Neural progenitor cell (in vitro differentiated cells): ENCODE measurements around the gene IFITM2. TPM values are rescaled to one million over a fixed set of nuclear protein-coding genes. Genes with fewer than 3 reads are reported as not detected.
"Not testable (repeated sequence)": the region's sequence is repeated elsewhere in the genome, so short reads cannot be mapped to it uniquely, and the experiment has no call there.

Experiments
- DNase-seq: peaks from one replicate; pipeline ENCODE4 v3.0.0-alpha.2; 2016; ENCODE audit warnings: low spot score
- H2AFZ ChIP-seq: fragments of 200-600 bp; sonication (generic); replicated peaks from 2 replicates; pipeline ENCODE4 v1.6.1; 2016; ENCODE audit warnings: antibody characterized with exemption
- H3F3A ChIP-seq: fragments of 200-600 bp; sonication (generic); 2 replicates; pipeline ENCODE4 v1.6.1; 2016; ENCODE audit warnings: antibody characterized with exemption, low read depth
- H3K27ac ChIP-seq: fragments of 200-600 bp; sonication (generic); 2 replicates; pipeline ENCODE4 v1.5.1; 2016; ENCODE audit warnings: mild to moderate bottlenecking
- H3K27me3 ChIP-seq: fragments of 200-600 bp; sonication (generic); 2 replicates; pipeline ENCODE4 v1.6.1; 2016; ENCODE audit warnings: mild to moderate bottlenecking, moderate library complexity
- H3K36me3 ChIP-seq: fragments of 200-600 bp; sonication (generic); 2 replicates; pipeline ENCODE4 v1.5.1; 2016
- H3K4me1 ChIP-seq: fragments of 200-600 bp; sonication (generic); 2 replicates; pipeline ENCODE4 v1.6.1; 2016; ENCODE audit warnings: mixed run types
- H3K4me2 ChIP-seq: fragments of 200-600 bp; sonication (generic); 2 replicates; pipeline ENCODE4 v1.6.1; 2016
- H3K4me3 ChIP-seq: fragments of 200-600 bp; sonication (generic); 2 replicates; pipeline ENCODE4 v1.5.1; 2016
- H3K79me2 ChIP-seq: fragments of 200-600 bp; sonication (generic); 2 replicates; pipeline ENCODE4 v1.6.1; 2016; ENCODE audit warnings: low read depth
- H3K9ac ChIP-seq: fragments of 200-600 bp; sonication (generic); 2 replicates; pipeline ENCODE4 v1.6.1; 2016
- H3K9me3 ChIP-seq: fragments of 200-600 bp; sonication (generic); 2 replicates; pipeline ENCODE4 v1.5.1; 2016; ENCODE audit warnings: low read depth
- H4K20me1 ChIP-seq: fragments of 200-600 bp; sonication (generic); 2 replicates; pipeline ENCODE4 v1.6.1; 2016; ENCODE audit warnings: low read depth
- H3K27ac Mint-ChIP-seq: 3 replicates; pipeline ENCODE4 v1.8.0; 2021; ENCODE audit warnings: mixed read lengths
- H3K27me3 Mint-ChIP-seq: 2 replicates; pipeline ENCODE4 v1.8.0; 2022; ENCODE audit warnings: low read depth, mild to moderate bottlenecking, inconsistent platforms, moderate library complexity, mixed read lengths; ENCODE audit not compliant: insufficient read depth
- H3K36me3 Mint-ChIP-seq: 3 replicates; pipeline ENCODE4 v1.8.0; 2021; ENCODE audit warnings: mixed read lengths
- H3K4me1 Mint-ChIP-seq: 3 replicates; pipeline ENCODE4 v1.8.0; 2021; ENCODE audit warnings: mixed read lengths
- H3K4me3 Mint-ChIP-seq: 3 replicates; pipeline ENCODE4 v1.8.0; 2021; ENCODE audit warnings: mild to moderate bottlenecking, moderate library complexity, mixed read lengths
- H3K9me3 Mint-ChIP-seq: 3 replicates; pipeline ENCODE4 v1.8.0; 2020; ENCODE audit warnings: mixed read lengths
- CTCF ChIP-seq: fragments of 200-600 bp; sonication (generic); IDR thresholded peaks from 2 replicates; pipeline ENCODE4 v1.5.1; 2017; ENCODE audit warnings: antibody characterized with exemption, mild to moderate bottlenecking
- EZH2 ChIP-seq: fragments of 200-600 bp; sonication (generic); IDR thresholded peaks from 2 replicates; pipeline ENCODE4 v1.6.1; 2017; ENCODE audit warnings: antibody characterized with exemption, mild to moderate bottlenecking, moderate library complexity
- EZH2phosphoT487 ChIP-seq: fragments of 200-600 bp; sonication (generic); IDR thresholded peaks from 2 replicates; pipeline ENCODE4 v1.6.1; 2017; ENCODE audit warnings: antibody characterized with exemption
- total RNA-seq: library from RNA; depleted of rRNA; stranded (reverse); fragments of >200 nt; gene quantifications from 2 replicates; pipeline ENCODE4 v1.2.3, GENCODE V29; 2015; ENCODE audit warnings: low replicate concordance

Gene IFITM2
- total RNA-seq, 1 donor from 2014 or later = 10.5 TPM

- Mint-ChIP-seq H3K4me3 (peak overlapping the region; percentile 95), H3K4me1 (peaks cover 38% of the 10 kb centered on the region), H3K27me3 (peaks cover 12% of the 10 kb centered on the region)
- H3K79me2 ChIP-seq, H3K9me3 Mint-ChIP-seq, H3K9ac ChIP-seq, H3K27ac Mint-ChIP-seq, H3K27ac ChIP-seq, H3K36me3 Mint-ChIP-seq, H3K9me3 ChIP-seq, H2AFZ ChIP-seq, H3K36me3 ChIP-seq, H4K20me1 ChIP-seq: not testable (repeated sequence)
- peaks cover 27% of the 10 kb centered on the region for H3F3A ChIP-seq
- peaks cover 41% of the 10 kb centered on the region for H3K4me1 ChIP-seq
- peak overlapping the region; percentile 99 for H3K4me2 ChIP-seq
- DNase-seq = peak; percentile 1
- peak overlapping the region; percentile 68 for H3K4me3 ChIP-seq
- peaks cover 32% of the 10 kb centered on the region for H3K27me3 ChIP-seq
These were observed 12.3 kb downstream of the IFITM2 start for GRCh38 chr11:319888-320273.

DNA sequence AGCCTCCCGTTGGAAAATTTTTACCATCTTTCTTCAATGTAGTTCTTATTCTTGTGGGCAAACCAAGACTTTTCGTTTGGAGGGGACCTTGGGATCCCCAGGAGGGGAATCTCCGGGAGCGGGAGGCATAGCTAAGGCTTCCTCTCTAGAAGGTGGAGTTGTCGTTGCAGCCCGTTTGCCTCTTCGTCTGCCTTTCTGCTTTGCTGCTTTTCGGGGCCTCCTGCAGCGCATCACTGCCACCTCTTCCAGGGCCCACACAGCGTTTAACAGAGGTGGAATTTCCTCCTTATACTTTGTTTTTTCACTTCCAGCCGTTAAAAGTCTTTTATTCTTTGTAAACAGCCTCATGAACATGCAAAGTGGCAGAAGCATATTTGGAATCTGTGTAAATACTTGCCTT is 16.5 kb downstream of the IFITM2 start:
- Histone ChIP-seq H3K27me3 (no peaks in the 10 kb centered on the region), H4K20me1 (no peaks in the 10 kb centered on the region), H2AFZ (no peak overlapping the region), H3K36me3 (no peaks in the 10 kb centered on the region), H3K9me3 (no peaks in the 10 kb centered on the region), H3K4me1 (peaks cover 14% of the 10 kb centered on the region), H3K4me3 (no peak overlapping the region), H3F3A (peaks cover 19% of the 10 kb centered on the region), H3K4me2 (no peak overlapping the region), H3K79me2 (no peaks in the 10 kb centered on the region), H3K9ac (no peak overlapping the region), H3K27ac (no peak overlapping the region)
- Mint-ChIP-seq H3K4me1 (peaks cover 43% of the 10 kb centered on the region), H3K27ac (peak overlapping the region; percentile 27), H3K36me3 (no peaks in the 10 kb centered on the region), H3K4me3 (no peak overlapping the region), H3K9me3 (no peaks in the 10 kb centered on the region), H3K27me3 (no peaks in the 10 kb centered on the region)
- no peak for TF ChIP-seq CTCF
- no peak for DNase-seq

- not testable (repeated sequence) for H3K9me3 Mint-ChIP-seq, H3K27me3 ChIP-seq, H3K36me3 Mint-ChIP-seq, H3K4me3 ChIP-seq, DNase-seq, H3K4me3 Mint-ChIP-seq, H3K27me3 Mint-ChIP-seq, H3K9ac ChIP-seq, H3K36me3 ChIP-seq, H3K9me3 ChIP-seq, H3K79me2 ChIP-seq, H3K4me2 ChIP-seq, H3K4me1 ChIP-seq, H2AFZ ChIP-seq, H4K20me1 ChIP-seq, H3K27ac ChIP-seq
- Mint-ChIP-seq H3K4me1 (peaks cover 46% of the 10 kb centered on the region), H3K27ac (peak overlapping the region; percentile 90)
- H3F3A ChIP-seq = peaks cover 14% of the 10 kb centered on the region
These were observed 17.2 kb downstream of the IFITM2 start for GRCh38 chr11:324593-325517.

GRCh38 chr11:325796-326591 is 18.4 kb downstream of the IFITM2 start:
- Histone ChIP-seq H3K36me3 (no peaks in the 10 kb centered on the region), H3K4me3 (no peak overlapping the region), H3K4me1 (peaks cover 10% of the 10 kb centered on the region), H3K27me3 (no peaks in the 10 kb centered on the region), H3K79me2 (no peaks in the 10 kb centered on the region), H3K9ac (no peak overlapping the region), H3K4me2 (no peak overlapping the region), H4K20me1 (no peaks in the 10 kb centered on the region), H2AFZ (no peak overlapping the region), H3K9me3 (no peaks in the 10 kb centered on the region), H3K27ac (no peak overlapping the region), H3F3A (peaks cover 9% of the 10 kb centered on the region)
- H3K27me3 Mint-ChIP-seq = no peaks in the 10 kb centered on the region
- no peak overlapping the region for H3K4me3 Mint-ChIP-seq
- peaks cover 39% of the 10 kb centered on the region for H3K4me1 Mint-ChIP-seq
- no peak for DNase-seq
- H3K36me3 Mint-ChIP-seq = no peaks in the 10 kb centered on the region
- TF ChIP-seq CTCF = no peak
- no peak for TF ChIP-seq EZH2
- TF ChIP-seq EZH2phosphoT487 = no peak
- peaks cover 8% of the 10 kb centered on the region for H3K9me3 Mint-ChIP-seq
- H3K27ac Mint-ChIP-seq = peak overlapping the region; percentile 96
